Measurements from ENCODE around the gene FRMPD4. TPM values are rescaled to one million over a fixed set of nuclear protein-coding genes. Genes with fewer than 3 reads are reported as not detected.

FRMPD4 gene
- total and polyA plus RNA-seq, 2 donors from 2014 or later = not detected

- no peak overlapping the region for H3K9ac ChIP-seq (ENCODE audit: low read length in 3 of 3)
- H3K36me3 ChIP-seq (ENCODE audit: control insufficient read depth in 2 of 3, insufficient read depth in 3 of 3, low read length in 3 of 3) = no peaks in the 10 kb centered on the region
- H3K9me3 ChIP-seq (ENCODE audit: control insufficient read depth in 2 of 3, insufficient read depth in 1 of 3, low read length in 3 of 3) = no peaks in the 10 kb centered on the region
- TF ChIP-seq CTCF (IDR thresholded peaks at IDR 0.05; ENCODE audit: borderline replicate concordance, extremely low read depth, insufficient read depth) = no peak
- no peak for FAIRE-seq
- H3K4me1 ChIP-seq (ENCODE audit: control insufficient read depth in 2 of 3, insufficient read depth in 2 of 3, low read depth in 1 of 3, low read length in 3 of 3) = no peaks in the 10 kb centered on the region
- no peak overlapping the region for H3K4me3 ChIP-seq (ENCODE audit: low read length in 3 of 3)
- H3K27me3 ChIP-seq (ENCODE audit: control insufficient read depth, insufficient read depth, low read length) = no peaks in the 10 kb centered on the region
- intact Hi-C loops (cut with DNase I) = no loop called here
- DNase-seq = no peak
- H3K27ac ChIP-seq (ENCODE audit: low read depth in 2 of 2, low read length in 2 of 2) = no peak overlapping the region
Observed at GRCh38 chrX:12292996-12293765, 154.9 kb downstream of the FRMPD4 start.

DNA sequence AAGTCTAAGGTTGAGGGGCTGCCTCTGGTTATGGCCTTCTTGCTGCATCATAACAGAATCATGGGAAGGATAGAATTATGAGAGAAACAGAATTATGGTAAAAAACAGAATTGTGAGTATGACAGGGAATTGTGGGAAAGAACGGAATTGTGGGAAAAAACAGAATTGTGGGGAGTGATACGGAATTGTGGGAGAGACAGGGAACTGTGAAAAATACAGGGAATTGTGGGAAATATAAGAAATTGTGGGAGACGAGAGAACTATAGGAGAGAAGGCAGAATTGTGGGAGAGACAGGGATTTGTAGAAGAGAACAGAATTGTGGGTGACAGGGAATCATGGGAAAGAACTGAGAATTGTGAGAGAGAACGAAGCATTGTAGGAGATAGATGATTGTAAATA lies 159.1 kb downstream of the FRMPD4 start:
- H3K36me3 ChIP-seq (ENCODE audit: control insufficient read depth in 2 of 3, insufficient read depth in 3 of 3, low read length in 3 of 3) = no peaks in the 10 kb centered on the region
- H3K27ac ChIP-seq (ENCODE audit: low read depth in 2 of 2, low read length in 2 of 2) = no peak overlapping the region
- FAIRE-seq (no peak), DNase-seq (no peak)
- H3K4me3 ChIP-seq (ENCODE audit: low read length in 3 of 3) = no peak overlapping the region
- TF ChIP-seq CTCF (IDR thresholded peaks at IDR 0.05; ENCODE audit: borderline replicate concordance, extremely low read depth, insufficient read depth) = no peak
- intact Hi-C loops (cut with DNase I) = no loop called here
- no peaks in the 10 kb centered on the region for H3K4me1 ChIP-seq (ENCODE audit: control insufficient read depth in 2 of 3, insufficient read depth in 2 of 3, low read depth in 1 of 3, low read length in 3 of 3)
- H3K9me3 ChIP-seq (ENCODE audit: control insufficient read depth in 2 of 3, insufficient read depth in 1 of 3, low read length in 3 of 3) = no peaks in the 10 kb centered on the region
- H3K9ac ChIP-seq (ENCODE audit: low read length in 3 of 3) = no peak overlapping the region
- no peaks in the 10 kb centered on the region for H3K27me3 ChIP-seq (ENCODE audit: control insufficient read depth, insufficient read depth, low read length)

DNA sequence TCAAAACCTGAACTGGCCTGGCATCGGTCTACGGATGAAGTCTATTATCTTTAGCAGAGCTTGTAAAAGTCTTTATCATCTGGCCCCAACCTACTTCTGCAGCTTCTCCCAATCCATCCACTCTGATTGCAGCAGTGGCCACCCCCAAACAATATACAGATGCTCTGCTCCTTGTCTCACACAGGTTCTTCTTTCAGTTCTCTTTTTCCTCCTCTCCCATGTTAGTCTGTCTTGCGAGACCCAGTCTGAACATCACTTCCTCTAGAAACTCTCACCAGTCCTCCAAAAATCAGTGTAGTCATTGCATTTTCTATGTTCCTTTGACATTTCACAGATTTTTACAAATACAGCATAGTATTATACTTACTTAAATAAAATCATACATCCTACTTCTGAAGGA lies 163.0 kb downstream of the FRMPD4 start:
- FAIRE-seq (no peak), DNase-seq (no peak)
- TF ChIP-seq CTCF (IDR thresholded peaks at IDR 0.05; ENCODE audit: borderline replicate concordance, extremely low read depth, insufficient read depth) = no peak
- no peaks in the 10 kb centered on the region for H3K4me1 ChIP-seq (ENCODE audit: control insufficient read depth in 2 of 3, insufficient read depth in 2 of 3, low read depth in 1 of 3, low read length in 3 of 3)
- intact Hi-C loops (cut with DNase I) = no loop called here
- no peaks in the 10 kb centered on the region for H3K9me3 ChIP-seq (ENCODE audit: control insufficient read depth in 2 of 3, insufficient read depth in 1 of 3, low read length in 3 of 3)
- no peak overlapping the region for H3K9ac ChIP-seq (ENCODE audit: low read length in 3 of 3)
- no peak overlapping the region for H3K4me3 ChIP-seq (ENCODE audit: low read length in 3 of 3)
- H3K36me3 ChIP-seq (ENCODE audit: control insufficient read depth in 2 of 3, insufficient read depth in 3 of 3, low read length in 3 of 3) = no peaks in the 10 kb centered on the region
- no peaks in the 10 kb centered on the region for H3K27me3 ChIP-seq (ENCODE audit: control insufficient read depth, insufficient read depth, low read length)
- no peak overlapping the region for H3K27ac ChIP-seq (ENCODE audit: low read depth in 2 of 2, low read length in 2 of 2)
